Activated CD4-positive, alpha-beta T cell treated with anti-CD3 and anti-CD28 coated beads for 36 hours (primary cell): ENCODE results near the gene ACVR1. TPM values are rescaled to one million over a fixed set of nuclear protein-coding genes. Genes with fewer than 3 reads are reported as not detected.
A peak's percentile ranks its signal among the peaks of the same experiment; 100 is the strongest.

Source experiments
- ATAC-seq: fragments of 200-7000 bp; cut with Tn5 transposase; one replicate; pipeline ENCODE4 v1.10.0; 2021; ENCODE audit warnings: mild to moderate bottlenecking, moderate library complexity
- CTCF ChIA-PET: fragments of 350-600 bp; sonication (Branson Sonifier 250); formaldehyde crosslinking; loops from one replicate; lab custom pipeline; 2021; ENCODE audit warnings: antibody characterized with exemption; lab: Charles Lee
- POLR2A ChIA-PET: fragments of 350-600 bp; sonication (Branson Sonifier 250); formaldehyde crosslinking; loops from one replicate; lab custom pipeline; 2021; ENCODE audit warnings: antibody characterized with exemption, inconsistent platforms; lab: Charles Lee
- DNase-seq: peaks from one replicate; pipeline ENCODE4 v3.0.0-alpha.2; 2020
- H3K27ac Mint-ChIP-seq: one replicate; pipeline ENCODE4 v1.8.0; 2021; ENCODE audit warnings: mixed read lengths
- H3K27me3 Mint-ChIP-seq: one replicate; pipeline ENCODE4 v1.8.0; 2021; ENCODE audit warnings: mixed read lengths
- H3K36me3 Mint-ChIP-seq: one replicate; pipeline ENCODE4 v1.8.0; 2021; ENCODE audit warnings: low read depth, mixed read lengths
- H3K4me1 Mint-ChIP-seq: one replicate; pipeline ENCODE4 v1.8.0; 2021; ENCODE audit warnings: mixed read lengths
- H3K4me3 Mint-ChIP-seq: one replicate; pipeline ENCODE4 v1.8.0; 2021; ENCODE audit warnings: mild to moderate bottlenecking, moderate library complexity, mixed read lengths
- H3K9me3 Mint-ChIP-seq: one replicate; pipeline ENCODE4 v1.8.0; 2021; ENCODE audit warnings: low read depth, mixed read lengths
- intact Hi-C, 2 experiments: fragments of 100-400 bp; cut with DNase I in 1 of 2; cut with micrococcal nuclease in 1 of 2; formaldehyde crosslinking; loops; one replicate each; pipeline versions ENCODE4 v1.14.2 to v1.15.1; 2022 to 2024; cut with DNase I, micrococcal nuclease
- total RNA-seq, 2 experiments: library from RNA; stranded (reverse); gene quantifications; one replicate each; pipeline ENCODE4 v1.2.3, GENCODE V29; 2021

The ACVR1 gene
- total RNA-seq, 2 experiments from 2014 or later: 17.1 to 23.0 TPM

DNA sequence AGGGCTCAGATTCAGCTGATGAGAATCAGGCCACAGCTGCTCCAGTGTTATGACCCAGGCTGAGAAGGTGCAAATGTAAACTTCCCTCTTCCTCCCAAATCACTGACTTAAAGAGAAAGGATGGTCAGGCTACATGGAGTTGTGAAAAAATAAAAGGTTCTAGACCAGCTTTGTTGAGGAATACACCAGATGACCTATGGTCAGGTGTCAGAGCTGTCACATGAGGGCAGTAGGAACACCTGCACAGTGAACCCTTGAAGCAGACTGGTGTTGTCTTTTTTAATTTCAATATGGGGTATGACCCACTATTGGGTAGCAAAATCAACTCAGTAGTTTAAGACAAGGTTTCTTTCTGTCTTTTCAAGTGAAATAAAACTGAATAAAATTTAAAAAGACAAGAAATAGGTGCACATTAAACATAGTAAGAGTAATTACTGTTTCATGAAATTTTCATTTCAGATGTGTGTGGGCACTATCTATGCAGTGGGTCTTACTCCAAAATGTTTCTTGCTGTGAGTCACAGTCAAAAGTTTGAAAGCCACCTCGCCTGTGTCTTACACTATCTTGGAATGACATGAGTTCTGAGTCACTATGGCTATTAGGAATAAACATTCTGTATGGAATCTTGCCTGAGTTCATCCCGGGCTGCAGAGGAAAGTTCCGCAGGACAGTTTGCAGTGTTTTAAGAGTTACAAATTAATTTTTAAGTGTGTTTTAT is 83.6 kb downstream of the ACVR1 start:
- DNase-seq: no peak
- Mint-ChIP-seq H3K27me3 (no peaks in the 10 kb centered on the region), H3K9me3 (no peaks in the 10 kb centered on the region), H3K4me1 (peaks cover 32% of the 10 kb centered on the region), H3K4me3 (no peak overlapping the region), H3K36me3 (peaks cover 16% of the 10 kb centered on the region), H3K27ac (peak overlapping the region; percentile 20)
- intact Hi-C loops: no loop called here
- ChIA-PET POLR2A (no interaction called here), CTCF (no interaction called here)
- ATAC-seq: peak; percentile 50

DNA sequence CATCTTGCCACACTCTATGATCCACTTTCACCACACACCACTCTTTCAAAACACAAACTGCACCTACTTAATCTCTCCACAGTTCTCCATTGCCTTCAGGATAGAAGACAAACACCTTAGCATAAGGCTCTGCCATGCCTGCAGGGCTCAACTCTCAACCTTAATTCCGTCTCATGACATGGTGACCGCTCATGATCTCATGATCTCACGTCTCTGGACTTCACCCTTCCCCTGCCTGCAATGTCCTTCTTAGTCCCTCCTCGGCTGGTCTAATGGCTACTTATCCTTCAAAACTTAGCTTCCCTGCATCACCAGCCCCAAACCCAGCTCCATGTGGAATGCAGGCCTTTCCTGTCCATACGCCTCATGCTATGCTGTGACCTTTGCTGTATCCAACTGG is 85.3 kb downstream of the ACVR1 start:
- Mint-ChIP-seq H3K9me3 (no peaks in the 10 kb centered on the region), H3K27ac (no peak overlapping the region), H3K27me3 (no peaks in the 10 kb centered on the region), H3K4me1 (peaks cover 37% of the 10 kb centered on the region), H3K4me3 (no peak overlapping the region), H3K36me3 (peaks cover 16% of the 10 kb centered on the region)
- POLR2A ChIA-PET: no interaction called here
- DNase-seq: no peak
- CTCF ChIA-PET: interaction anchor here (1.6 kb wide), 1 partner anchor 488 kb away, joined by 3 read pairs; no protein-coding TSS in a partner anchor
- intact Hi-C loops: no loop called here
- ATAC-seq: no peak

DNA sequence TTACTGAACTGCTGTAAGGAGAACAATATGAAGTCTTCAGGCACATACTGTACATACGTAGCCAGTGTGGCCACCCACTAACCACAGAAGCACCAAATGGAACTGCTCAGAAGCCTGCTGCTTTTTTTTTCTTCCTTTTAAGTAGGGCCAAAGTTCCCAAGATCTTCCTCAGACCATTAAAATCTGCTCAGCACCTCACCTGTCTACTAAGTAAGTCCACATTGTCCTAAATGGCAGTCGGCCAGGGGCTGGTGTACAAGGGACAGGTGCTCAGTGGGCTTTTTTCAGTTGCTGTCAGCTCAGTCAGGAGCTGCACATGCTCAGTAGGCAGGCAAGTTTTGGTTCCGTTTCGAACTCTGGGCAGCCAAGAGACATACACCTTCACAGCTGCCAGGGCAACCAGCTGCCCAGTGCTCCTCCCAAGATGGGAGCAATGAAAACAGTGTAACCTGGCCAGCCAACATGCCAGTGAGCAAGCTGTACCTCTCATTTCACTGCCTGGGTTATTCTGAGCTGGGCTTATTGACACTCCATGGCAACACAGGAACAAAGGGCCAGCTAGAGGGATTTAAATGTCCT is 86.1 kb downstream of the ACVR1 start:
- ChIA-PET POLR2A (no interaction called here), CTCF (interaction anchor here (1.6 kb wide), 1 partner anchor 488 kb away, joined by 3 read pairs; no protein-coding TSS in a partner anchor)
- Mint-ChIP-seq H3K9me3 (no peaks in the 10 kb centered on the region), H3K4me1 (peaks cover 39% of the 10 kb centered on the region), H3K36me3 (peaks cover 14% of the 10 kb centered on the region), H3K27ac (no peak overlapping the region), H3K4me3 (no peak overlapping the region), H3K27me3 (no peaks in the 10 kb centered on the region)
- DNase-seq (peak; percentile 19), ATAC-seq (no peak)
- intact Hi-C loops: no loop called here

DNA sequence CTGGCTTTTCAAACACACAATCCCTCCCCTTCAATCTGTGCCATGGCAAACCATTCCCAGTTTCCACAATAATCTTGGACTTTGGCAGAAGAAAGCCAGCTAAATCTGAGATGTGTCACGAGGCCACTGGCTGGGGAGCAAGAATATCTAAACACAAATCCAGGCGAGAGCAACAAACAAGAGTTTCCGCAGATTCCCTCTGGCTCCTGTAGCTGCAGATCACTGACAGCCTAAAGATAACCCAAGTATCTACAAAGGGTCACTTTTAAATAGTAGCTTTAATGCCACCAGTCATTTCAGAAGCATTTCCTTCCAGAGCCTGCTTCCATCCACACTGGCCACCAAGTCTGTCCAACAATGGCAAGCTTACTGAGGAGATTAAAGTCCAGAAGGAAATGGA is 86.9 kb downstream of the ACVR1 start:
- Mint-ChIP-seq H3K4me1 (peaks cover 46% of the 10 kb centered on the region), H3K27ac (no peak overlapping the region), H3K27me3 (no peaks in the 10 kb centered on the region), H3K4me3 (no peak overlapping the region), H3K36me3 (peaks cover 14% of the 10 kb centered on the region), H3K9me3 (no peaks in the 10 kb centered on the region)
- ATAC-seq: no peak
- no peak for DNase-seq
- intact Hi-C loops: no loop called here
- POLR2A ChIA-PET: no interaction called here
- CTCF ChIA-PET: interaction anchor here (0.6 to 1.6 kb wide), 2 partner anchors 75 to 487 kb away, joined by 3 read pairs; no protein-coding TSS in a partner anchor

DNA sequence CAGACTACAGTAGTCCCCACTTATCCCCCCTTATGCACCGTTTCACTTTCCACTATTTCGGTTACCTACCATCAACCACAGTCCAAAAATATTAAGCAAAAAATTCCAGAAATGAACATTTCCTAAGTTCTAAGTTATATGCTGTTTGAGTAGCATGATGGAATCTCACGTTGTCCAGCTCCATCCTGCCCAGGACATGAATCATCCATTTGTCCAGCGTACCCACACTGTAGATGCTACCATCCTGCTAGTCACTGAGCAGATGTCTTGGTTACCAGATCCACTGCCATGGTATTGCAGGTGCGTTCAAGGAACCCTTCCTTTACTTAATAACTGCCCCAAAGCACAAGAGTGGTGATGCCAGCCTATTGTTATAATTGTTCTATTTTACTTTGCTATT is 87.9 kb downstream of the ACVR1 start:
- Mint-ChIP-seq H3K36me3 (peaks cover 9% of the 10 kb centered on the region), H3K9me3 (no peaks in the 10 kb centered on the region), H3K4me1 (peaks cover 47% of the 10 kb centered on the region), H3K27me3 (no peaks in the 10 kb centered on the region), H3K4me3 (no peak overlapping the region), H3K27ac (peak overlapping the region; percentile 11)
- DNase-seq (no peak), ATAC-seq (no peak)
- intact Hi-C loops: no loop called here
- POLR2A ChIA-PET: no interaction called here
- CTCF ChIA-PET: interaction anchor here (0.8 kb wide), 2 partner anchors 9 to 143 kb away, joined by 3 to 4 read pairs; no protein-coding TSS in a partner anchor

DNA sequence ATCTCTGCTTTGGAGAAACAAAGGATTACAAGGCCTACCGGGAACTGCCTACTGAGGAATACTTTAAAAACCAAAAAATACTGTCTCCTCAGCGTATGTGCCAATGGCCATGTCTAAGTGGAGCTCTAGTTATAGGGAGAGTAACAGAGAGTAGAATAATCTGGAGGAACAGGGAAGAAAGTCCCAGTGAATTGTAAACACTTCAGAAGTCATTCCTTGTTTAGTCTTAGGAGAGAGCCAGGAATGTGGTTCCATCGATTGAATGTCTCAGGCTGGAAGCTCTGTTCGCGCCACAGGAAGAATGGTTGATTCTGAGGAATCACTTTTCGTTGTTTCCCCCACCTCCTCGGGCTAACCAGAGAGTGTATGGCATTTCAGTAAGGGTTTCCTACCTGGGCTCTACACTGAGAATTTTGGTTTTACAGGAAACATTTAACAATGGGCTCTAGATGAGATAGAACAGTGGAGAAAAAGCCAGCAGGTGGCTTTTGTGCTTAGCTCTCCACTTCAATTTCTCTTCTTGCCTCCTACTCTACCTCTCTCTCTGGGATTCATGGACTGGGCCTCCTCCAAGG is 88.7 kb downstream of the ACVR1 start:
- Mint-ChIP-seq H3K9me3 (no peaks in the 10 kb centered on the region), H3K36me3 (peaks cover 5% of the 10 kb centered on the region), H3K27ac (peak overlapping the region; percentile 11), H3K4me1 (peaks cover 46% of the 10 kb centered on the region), H3K4me3 (no peak overlapping the region), H3K27me3 (no peaks in the 10 kb centered on the region)
- intact Hi-C loops: no loop called here
- ChIA-PET POLR2A (no interaction called here), CTCF (interaction anchor here (0.5 to 0.8 kb wide), 4 partner anchors 9 to 202 kb away, joined by 3 to 4 read pairs (median 3); no protein-coding TSS in a partner anchor)
- DNase-seq: no peak
- ATAC-seq: no peak

DNA sequence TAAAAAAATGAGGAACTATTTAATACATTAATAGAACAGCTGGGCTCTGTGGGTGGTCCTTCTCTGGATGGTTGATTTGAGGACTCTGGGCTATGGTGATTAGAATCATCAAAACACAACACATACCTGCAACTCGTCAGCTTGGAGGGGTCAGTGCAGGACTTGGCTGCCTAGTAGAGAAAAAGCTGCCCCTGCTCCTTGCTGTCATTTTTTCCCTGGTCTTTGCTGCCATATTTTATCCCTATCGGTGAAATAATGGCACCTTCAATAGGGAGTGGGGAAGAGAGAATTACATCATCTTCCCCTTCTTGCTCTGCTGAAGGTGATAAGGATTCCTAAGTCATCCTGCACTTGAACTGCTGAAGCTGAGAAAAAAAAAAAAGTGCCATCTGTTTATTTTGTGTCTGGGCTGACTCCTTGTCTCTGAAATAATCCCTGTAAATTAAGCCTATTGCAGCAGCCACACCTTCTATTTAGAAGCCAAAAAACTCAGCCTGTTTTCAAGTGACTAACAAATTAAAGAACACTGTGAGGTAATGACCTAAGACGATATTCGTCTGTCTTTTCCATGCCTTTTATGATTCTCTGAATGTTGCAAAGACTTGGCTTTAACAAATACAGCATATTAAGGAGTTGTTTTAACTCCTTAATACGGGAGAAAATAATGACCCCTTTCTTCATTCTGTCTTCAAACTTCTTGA is 89.3 kb downstream of the ACVR1 start:
- intact Hi-C loops: no loop called here
- CTCF ChIA-PET: interaction anchor here (0.7 to 0.9 kb wide), 2 partner anchors 80 to 186 kb away, joined by 3 read pairs; no protein-coding TSS in a partner anchor
- no peak overlapping the region for H3K4me3 Mint-ChIP-seq
- peaks cover 52% of the 10 kb centered on the region for H3K4me1 Mint-ChIP-seq
- no peak overlapping the region for H3K27ac Mint-ChIP-seq
- no peaks in the 10 kb centered on the region for H3K27me3 Mint-ChIP-seq
- H3K36me3 Mint-ChIP-seq: peaks cover 5% of the 10 kb centered on the region
- POLR2A ChIA-PET: no interaction called here
- no peaks in the 10 kb centered on the region for H3K9me3 Mint-ChIP-seq
- ATAC-seq (no peak), DNase-seq (no peak)

DNA sequence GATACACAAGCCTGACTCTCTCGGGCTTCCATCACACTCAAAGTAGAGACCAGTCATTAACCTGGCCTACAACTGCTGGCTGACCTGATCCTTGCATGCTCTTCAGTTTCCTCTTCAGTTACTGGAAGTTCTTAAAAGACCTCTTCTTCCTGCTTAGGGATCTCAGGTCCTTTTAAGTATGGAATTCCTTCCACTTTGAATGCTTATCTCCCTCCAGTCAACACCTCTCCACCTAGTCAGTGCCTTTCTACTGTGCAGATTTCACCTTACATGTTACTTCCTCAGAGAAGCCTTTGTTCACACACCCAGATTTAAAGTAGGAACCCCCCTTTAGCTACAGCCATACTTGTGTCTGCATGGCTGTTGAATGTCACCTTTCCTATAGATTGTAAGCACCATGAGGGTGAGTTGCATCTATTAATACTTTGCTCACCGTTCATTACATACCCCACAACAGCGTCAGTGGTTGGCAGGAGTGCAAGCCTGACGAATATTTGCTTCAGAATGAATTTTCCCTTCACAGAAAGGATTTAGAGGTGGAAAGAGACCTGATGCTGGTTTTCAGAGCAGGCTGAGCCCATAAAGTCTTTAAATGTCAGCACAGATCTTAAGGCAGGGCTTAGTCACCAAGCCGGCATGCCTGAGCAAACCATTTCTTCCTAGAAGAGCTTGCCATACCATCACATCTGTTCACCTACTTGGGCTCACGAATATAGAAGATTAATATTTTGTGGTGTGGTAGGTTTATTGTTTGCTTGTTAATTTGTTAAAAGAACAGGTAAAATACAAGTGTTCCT is 90.1 kb downstream of the ACVR1 start:
- H3K4me3 Mint-ChIP-seq: no peak overlapping the region
- H3K9me3 Mint-ChIP-seq: no peaks in the 10 kb centered on the region
- DNase-seq (no peak), ATAC-seq (no peak)
- no peaks in the 10 kb centered on the region for H3K27me3 Mint-ChIP-seq
- no peak overlapping the region for H3K27ac Mint-ChIP-seq
- intact Hi-C loops: loop anchor here in 1 of 2 experiments (2.0 kb wide), 1 partner anchor 91 kb away; the partner anchor contains the start of gene ACVR1
- peaks cover 5% of the 10 kb centered on the region for H3K36me3 Mint-ChIP-seq
- ChIA-PET POLR2A (no interaction called here), CTCF (interaction anchor here (0.7 to 0.9 kb wide), 2 partner anchors 81 to 187 kb away, joined by 3 read pairs; no protein-coding TSS in a partner anchor)
- H3K4me1 Mint-ChIP-seq: peaks cover 58% of the 10 kb centered on the region

DNA sequence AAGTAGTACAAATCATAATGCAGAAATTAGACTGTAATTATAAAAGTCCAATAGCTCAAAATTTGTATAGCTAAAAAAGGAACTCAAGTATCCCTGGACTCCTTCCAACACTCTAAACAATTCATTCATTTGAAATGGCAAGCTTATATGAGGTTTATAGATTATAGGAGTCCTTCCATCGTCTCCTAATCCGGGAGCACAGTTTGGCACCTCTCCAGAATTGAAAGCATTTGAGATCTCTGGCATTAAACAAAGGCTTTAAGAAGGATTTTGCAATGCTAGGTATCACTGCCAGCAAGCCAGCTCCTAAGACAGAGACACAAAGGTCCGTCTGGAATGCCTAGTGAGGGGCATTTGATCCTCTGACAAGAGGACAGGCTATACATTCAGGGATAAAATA is 90.9 kb downstream of the ACVR1 start:
- no peaks in the 10 kb centered on the region for H3K9me3 Mint-ChIP-seq
- no peak overlapping the region for H3K4me3 Mint-ChIP-seq
- POLR2A ChIA-PET: no interaction called here
- no peaks in the 10 kb centered on the region for H3K27me3 Mint-ChIP-seq
- no peak for DNase-seq
- CTCF ChIA-PET: interaction anchor here (0.8 to 1.1 kb wide), 3 partner anchors 75 to 239 kb away, joined by 3 to 4 read pairs (median 3); no protein-coding TSS in a partner anchor
- no peak overlapping the region for H3K27ac Mint-ChIP-seq
- intact Hi-C loops: loop anchor here in 1 of 2 experiments (2.0 kb wide), 1 partner anchor 92 kb away; the partner anchor contains the start of gene ACVR1
- peaks cover 58% of the 10 kb centered on the region for H3K4me1 Mint-ChIP-seq
- H3K36me3 Mint-ChIP-seq: peaks cover 11% of the 10 kb centered on the region
- no peak for ATAC-seq

DNA sequence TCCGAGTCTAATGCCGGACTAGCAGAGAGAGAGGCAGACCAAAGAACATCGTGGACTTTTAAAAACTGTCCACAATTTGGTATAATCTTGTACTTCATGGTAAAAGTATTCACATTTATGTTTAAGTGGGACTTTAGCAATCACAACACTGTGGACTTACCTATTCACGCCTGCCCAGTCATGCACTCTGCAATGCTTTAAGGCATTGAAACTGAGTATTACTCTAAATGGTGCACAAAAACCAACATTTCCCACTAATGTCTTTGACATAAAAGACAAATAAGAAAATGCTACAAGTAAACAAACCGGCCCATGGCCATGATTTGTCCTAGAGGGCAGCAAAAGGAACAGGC is 91.3 kb downstream of the ACVR1 start:
- Mint-ChIP-seq H3K36me3 (peaks cover 13% of the 10 kb centered on the region), H3K9me3 (no peaks in the 10 kb centered on the region)
- POLR2A ChIA-PET: no interaction called here

More for the DNA sequence above, 91.3 kb downstream of the ACVR1 start:
- peaks cover 54% of the 10 kb centered on the region for H3K4me1 Mint-ChIP-seq
- H3K27ac Mint-ChIP-seq: peak overlapping the region; percentile 51
- CTCF ChIA-PET: interaction anchor here (0.8 to 1.1 kb wide), 3 partner anchors 76 to 240 kb away, joined by 3 to 4 read pairs (median 3); no protein-coding TSS in a partner anchor
- DNase-seq (no peak), ATAC-seq (no peak)
- no peak overlapping the region for H3K4me3 Mint-ChIP-seq
- intact Hi-C loops: loop anchor here (2.0 to 5.0 kb wide), 5 partner anchors 73 to 292 kb away; partner anchors contain the start of gene ACVR1 (in 2 of the 2)
- no peaks in the 10 kb centered on the region for H3K27me3 Mint-ChIP-seq
